Measurements from ENCODE around the gene PRDM11. TPM values are rescaled to one million over a fixed set of nuclear protein-coding genes. Genes with fewer than 3 reads are reported as not detected.

The PRDM11 gene
- total and polyA plus RNA-seq, 10 donors = 1.7 to 24.3 (median 15.3) TPM

GRCh38 chr11:45144126-45145082 is 2.0 kb upstream of the PRDM11 start:
- WGBS, 5 donors = 82 to 89% (median 84%) methylated on average over 16 of the region's 16 CpGs
- H3K4me1 ChIP-seq = peaks cover 0 to 35% (median 28%) of the 10 kb centered on the region in 6 donors
- intact Hi-C loops (cut with DNase I; ENCODE audit: low total_unique reads) = no loop called here
- DNase-seq = no peak
- H3K27ac ChIP-seq = no peak overlapping the region
- H3K9me3 ChIP-seq = no peaks in the 10 kb centered on the region
- no peaks in the 10 kb centered on the region for H3K36me3 ChIP-seq
- TF ChIP-seq POLR2AphosphoS5 (IDR thresholded peaks at IDR 0.05) (no peak), POLR2A (IDR thresholded peaks at IDR 0.05) (no peak), CTCF (IDR thresholded peaks at IDR 0.05 in 8 of 11, conservative IDR thresholded peaks at IDR 0.05 in 3 of 11) (no peak)
- peaks cover 0 to 15% (median 0%) of the 10 kb centered on the region in 7 donors for H3K27me3 ChIP-seq (replicated peaks in 1 of 7)
- no peak overlapping the region for H3K4me3 ChIP-seq

- intact Hi-C loops (cut with DNase I; ENCODE audit: low total_unique reads) = no loop called here
These were observed 1.4 kb upstream of the PRDM11 start for GRCh38 chr11:45145083-45145378.

GRCh38 chr11:45145379-45146071 is 914 bp upstream of the PRDM11 start:
- no peak for DNase-seq
- H3K4me1 ChIP-seq = peaks cover 0 to 45% (median 28%) of the 10 kb centered on the region in 6 donors
- no peaks in the 10 kb centered on the region for H3K9me3 ChIP-seq
- 22 to 35% (median 26%) methylated on average over 20 to 23 of the region's 23 CpGs for WGBS, 5 donors
- intact Hi-C loops (cut with DNase I; ENCODE audit: low total_unique reads) = no loop called here
- peak overlapping the region; percentile 58 to 79 (median 65) for H3K4me3 ChIP-seq
- TF ChIP-seq CTCF (IDR thresholded peaks at IDR 0.05 in 8 of 11, conservative IDR thresholded peaks at IDR 0.05 in 3 of 11) = no peak
- peak in 1 of 3 donors; percentile 32 for TF ChIP-seq POLR2AphosphoS5 (IDR thresholded peaks at IDR 0.05)
- H3K27me3 ChIP-seq (replicated peaks in 1 of 7) = peaks cover 0 to 15% (median 0%) of the 10 kb centered on the region in 7 donors
- H3K27ac ChIP-seq = peak overlapping the region in 7 of 8 donors; percentile 92 to 99 (median 96)
- H3K36me3 ChIP-seq = no peaks in the 10 kb centered on the region

More at GRCh38 chr11:45145083-45145378, 1.4 kb upstream of the PRDM11 start:
- DNase-seq = no peak
- H3K9me3 ChIP-seq = no peaks in the 10 kb centered on the region
- H3K27me3 ChIP-seq (replicated peaks in 1 of 7) = peaks cover 0 to 15% (median 0%) of the 10 kb centered on the region in 7 donors
- H3K36me3 ChIP-seq = no peaks in the 10 kb centered on the region
- no peak overlapping the region for H3K27ac ChIP-seq
- H3K4me3 ChIP-seq = peak overlapping the region in 1 of 8 donors; percentile 79
- TF ChIP-seq CTCF (IDR thresholded peaks at IDR 0.05 in 8 of 11, conservative IDR thresholded peaks at IDR 0.05 in 3 of 11) (no peak), POLR2AphosphoS5 (IDR thresholded peaks at IDR 0.05) (no peak), POLR2A (IDR thresholded peaks at IDR 0.05) (no peak)
- 41 to 55% (median 46%) methylated on average over 3 of the region's 3 CpGs for WGBS, 5 donors
- H3K4me1 ChIP-seq = peaks cover 0 to 40% (median 28%) of the 10 kb centered on the region in 6 donors

Data from spleen (tissue), 11 donors.